ENCODE measurements around the gene PCDHA12.

GRCh38 chr5:140923601-140924000, 48.5 kb downstream of the PCDHA12 start:
- TF ChIP-seq, protein P1, sequence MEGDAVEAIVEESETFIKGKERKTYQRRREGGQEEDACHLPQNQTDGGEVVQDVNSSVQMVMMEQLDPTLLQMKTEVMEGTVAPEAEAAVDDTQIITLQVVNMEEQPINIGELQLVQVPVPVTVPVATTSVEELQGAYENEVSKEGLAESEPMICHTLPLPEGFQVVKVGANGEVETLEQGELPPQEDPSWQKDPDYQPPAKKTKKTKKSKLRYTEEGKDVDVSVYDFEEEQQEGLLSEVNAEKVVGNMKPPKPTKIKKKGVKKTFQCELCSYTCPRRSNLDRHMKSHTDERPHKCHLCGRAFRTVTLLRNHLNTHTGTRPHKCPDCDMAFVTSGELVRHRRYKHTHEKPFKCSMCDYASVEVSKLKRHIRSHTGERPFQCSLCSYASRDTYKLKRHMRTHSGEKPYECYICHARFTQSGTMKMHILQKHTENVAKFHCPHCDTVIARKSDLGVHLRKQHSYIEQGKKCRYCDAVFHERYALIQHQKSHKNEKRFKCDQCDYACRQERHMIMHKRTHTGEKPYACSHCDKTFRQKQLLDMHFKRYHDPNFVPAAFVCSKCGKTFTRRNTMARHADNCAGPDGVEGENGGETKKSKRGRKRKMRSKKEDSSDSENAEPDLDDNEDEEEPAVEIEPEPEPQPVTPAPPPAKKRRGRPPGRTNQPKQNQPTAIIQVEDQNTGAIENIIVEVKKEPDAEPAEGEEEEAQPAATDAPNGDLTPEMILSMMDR (IDR thresholded peaks at IDR 0.05), result no peak
- TF ChIP-seq POLR2A (IDR thresholded peaks at IDR 0.05) (no peak), POLR2AphosphoS5 (IDR thresholded peaks at IDR 0.05) (no peak)
